ENCODE data around the gene SYT1. TPM values are rescaled to one million over a fixed set of nuclear protein-coding genes. Genes with fewer than 3 reads are reported as not detected.

SYT1 gene
- polyA plus RNA-seq, 2 donors = 0.04 to 0.09 TPM

DNA sequence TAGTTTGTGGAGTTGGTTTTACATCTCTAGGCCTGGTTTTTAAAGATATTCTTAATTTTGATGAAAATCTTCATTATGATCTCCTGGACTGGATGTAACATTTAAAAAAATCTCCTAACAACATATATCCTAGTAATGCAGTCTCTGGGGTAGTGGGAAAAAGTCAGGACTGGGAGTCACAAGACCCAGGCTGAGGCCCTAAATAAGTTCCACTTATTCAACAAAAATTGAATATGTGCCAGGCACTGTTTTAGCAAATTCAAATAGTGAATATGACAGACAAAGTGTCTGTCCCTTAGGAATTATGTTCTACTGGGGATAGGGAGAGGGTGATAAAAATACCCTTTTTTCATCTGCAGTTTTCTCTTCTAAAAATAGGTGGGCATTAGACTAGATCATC is 577.8 kb downstream of the SYT1 start:
- no peak overlapping the region for H3K27ac ChIP-seq (ENCODE audit: low read depth in 2 of 2, low read length in 1 of 2)
- H3K4me1 ChIP-seq (ENCODE audit: control insufficient read depth in 2 of 2, insufficient read depth in 2 of 2, low read length in 1 of 2) = no peaks in the 10 kb centered on the region
- H3K36me3 ChIP-seq (ENCODE audit: control insufficient read depth in 2 of 2, insufficient read depth in 2 of 2, low read length in 1 of 2) = no peaks in the 10 kb centered on the region
- no peaks in the 10 kb centered on the region for H3K27me3 ChIP-seq (ENCODE audit: control insufficient read depth in 1 of 2, insufficient read depth in 2 of 2, low read length in 2 of 2)
- H3K4me3 ChIP-seq (ENCODE audit: low read depth in 1 of 2, low read length in 2 of 2) = no peak overlapping the region
- H3K9me3 ChIP-seq (ENCODE audit: control insufficient read depth in 2 of 2, insufficient read depth in 1 of 2, low read depth in 1 of 2, low read length in 1 of 2) = no peaks in the 10 kb centered on the region

DNA sequence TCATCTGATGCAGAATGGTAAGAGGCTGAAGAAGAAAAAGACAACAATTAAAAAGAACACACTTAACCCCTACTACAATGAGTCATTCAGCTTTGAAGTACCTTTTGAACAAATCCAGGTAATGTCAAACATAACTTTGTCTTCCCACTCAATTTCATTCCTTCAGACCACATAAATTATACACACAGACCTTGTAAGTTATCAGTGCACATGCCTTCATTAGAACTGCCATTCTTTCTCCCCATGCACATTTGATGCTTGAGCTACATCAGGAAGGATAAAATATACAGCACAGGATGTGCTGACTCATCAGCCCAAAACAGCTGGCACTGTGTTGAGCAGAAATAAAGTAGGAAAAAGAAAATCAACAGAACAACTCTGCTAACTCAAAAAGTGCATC is 579.5 kb downstream of the SYT1 start:
- H3K4me3 ChIP-seq (ENCODE audit: low read depth in 1 of 2, low read length in 2 of 2) = no peak overlapping the region
- H3K27ac ChIP-seq (ENCODE audit: low read depth in 2 of 2, low read length in 1 of 2) = no peak overlapping the region
- no peaks in the 10 kb centered on the region for H3K9me3 ChIP-seq (ENCODE audit: control insufficient read depth in 2 of 2, insufficient read depth in 1 of 2, low read depth in 1 of 2, low read length in 1 of 2)
- H3K36me3 ChIP-seq (ENCODE audit: control insufficient read depth in 2 of 2, insufficient read depth in 2 of 2, low read length in 1 of 2) = no peaks in the 10 kb centered on the region
- no peaks in the 10 kb centered on the region for H3K27me3 ChIP-seq (ENCODE audit: control insufficient read depth in 1 of 2, insufficient read depth in 2 of 2, low read length in 2 of 2)
- no peaks in the 10 kb centered on the region for H3K4me1 ChIP-seq (ENCODE audit: control insufficient read depth in 2 of 2, insufficient read depth in 2 of 2, low read length in 1 of 2)

DNA sequence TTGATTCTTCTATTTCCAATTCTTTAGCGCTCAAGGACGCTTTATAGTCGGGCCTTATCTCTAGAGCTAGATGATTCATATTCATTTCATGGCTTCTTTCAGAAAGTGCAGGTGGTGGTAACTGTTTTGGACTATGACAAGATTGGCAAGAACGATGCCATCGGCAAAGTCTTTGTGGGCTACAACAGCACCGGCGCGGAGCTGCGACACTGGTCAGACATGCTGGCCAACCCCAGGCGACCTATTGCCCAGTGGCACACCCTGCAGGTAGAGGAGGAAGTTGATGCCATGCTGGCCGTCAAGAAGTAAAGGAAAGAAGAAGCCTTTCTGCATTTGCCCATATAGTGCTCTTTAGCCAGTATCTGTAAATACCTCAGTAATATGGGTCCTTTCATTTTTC is 584.2 kb downstream of the SYT1 start:
- Histone ChIP-seq H3K9me3 (ENCODE audit: control insufficient read depth in 2 of 2, insufficient read depth in 1 of 2, low read depth in 1 of 2, low read length in 1 of 2) (no peaks in the 10 kb centered on the region), H3K36me3 (ENCODE audit: control insufficient read depth in 2 of 2, insufficient read depth in 2 of 2, low read length in 1 of 2) (no peaks in the 10 kb centered on the region), H3K4me3 (ENCODE audit: low read depth in 1 of 2, low read length in 2 of 2) (no peak overlapping the region), H3K27me3 (ENCODE audit: control insufficient read depth in 1 of 2, insufficient read depth in 2 of 2, low read length in 2 of 2) (no peaks in the 10 kb centered on the region), H3K4me1 (ENCODE audit: control insufficient read depth in 2 of 2, insufficient read depth in 2 of 2, low read length in 1 of 2) (peaks cover 0 to 2% of the 10 kb centered on the region in 2 donors), H3K27ac (ENCODE audit: low read depth in 2 of 2, low read length in 1 of 2) (no peak overlapping the region)
- 93 to 97% methylated on average over 11 of the region's 11 CpGs for WGBS, 2 donors

DNA sequence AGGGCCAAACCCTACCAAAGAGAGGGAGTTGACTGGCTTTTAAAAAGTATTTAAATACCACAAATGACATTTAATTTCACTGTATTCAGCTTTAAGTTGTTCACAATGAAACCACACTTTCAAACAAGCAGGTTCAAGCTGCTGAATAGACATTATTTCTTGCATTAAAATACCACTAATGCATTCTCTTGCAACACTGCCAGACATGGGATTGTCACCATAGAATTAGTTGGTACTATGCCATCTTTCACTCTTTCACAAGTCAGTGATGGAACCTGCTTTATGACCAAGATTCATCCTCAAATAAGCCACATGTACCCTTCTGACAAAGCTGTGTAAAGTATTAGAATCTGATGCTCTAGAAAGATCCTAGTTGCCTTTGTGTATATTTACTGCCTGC is 586.8 kb downstream of the SYT1 start:
- H3K9me3 ChIP-seq (ENCODE audit: control insufficient read depth in 2 of 2, insufficient read depth in 1 of 2, low read depth in 1 of 2, low read length in 1 of 2) = no peaks in the 10 kb centered on the region
- H3K27ac ChIP-seq (ENCODE audit: low read depth in 2 of 2, low read length in 1 of 2) = peak overlapping the region in 1 of 2 donors; percentile 38

DNA sequence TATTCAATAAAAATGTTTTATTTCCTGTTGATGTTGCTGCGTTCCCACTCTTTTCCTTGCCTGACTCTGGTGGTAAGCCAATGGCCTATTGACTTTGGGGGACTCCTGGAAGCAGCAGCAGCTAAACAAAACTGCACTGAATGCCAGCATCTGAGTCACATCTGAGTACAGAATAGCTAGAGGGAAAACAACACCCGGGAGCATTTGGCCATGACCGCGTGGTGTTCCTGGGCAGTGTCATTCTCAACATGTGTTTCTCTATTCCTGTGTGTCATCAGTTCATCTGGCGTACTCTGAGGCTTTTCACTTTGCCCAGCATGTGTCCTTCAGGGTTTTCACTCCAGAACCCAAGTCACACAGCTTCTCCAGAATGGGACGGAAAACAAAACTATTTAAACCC is 587.4 kb downstream of the SYT1 start:
- WGBS, 2 donors = 34 to 43% methylated on average over 6 of the region's 6 CpGs
- H3K27ac ChIP-seq (ENCODE audit: low read depth in 2 of 2, low read length in 1 of 2) = peak overlapping the region; percentile 8 to 49

More for the DNA sequence above, 586.8 kb downstream of the SYT1 start:
- H3K36me3 ChIP-seq (ENCODE audit: control insufficient read depth in 2 of 2, insufficient read depth in 2 of 2, low read length in 1 of 2) = no peaks in the 10 kb centered on the region
- H3K4me1 ChIP-seq (ENCODE audit: control insufficient read depth in 2 of 2, insufficient read depth in 2 of 2, low read length in 1 of 2) = peaks cover 0 to 2% of the 10 kb centered on the region in 2 donors
- no peaks in the 10 kb centered on the region for H3K27me3 ChIP-seq (ENCODE audit: control insufficient read depth in 1 of 2, insufficient read depth in 2 of 2, low read length in 2 of 2)
- H3K4me3 ChIP-seq (ENCODE audit: low read depth in 1 of 2, low read length in 2 of 2) = no peak overlapping the region

DNA sequence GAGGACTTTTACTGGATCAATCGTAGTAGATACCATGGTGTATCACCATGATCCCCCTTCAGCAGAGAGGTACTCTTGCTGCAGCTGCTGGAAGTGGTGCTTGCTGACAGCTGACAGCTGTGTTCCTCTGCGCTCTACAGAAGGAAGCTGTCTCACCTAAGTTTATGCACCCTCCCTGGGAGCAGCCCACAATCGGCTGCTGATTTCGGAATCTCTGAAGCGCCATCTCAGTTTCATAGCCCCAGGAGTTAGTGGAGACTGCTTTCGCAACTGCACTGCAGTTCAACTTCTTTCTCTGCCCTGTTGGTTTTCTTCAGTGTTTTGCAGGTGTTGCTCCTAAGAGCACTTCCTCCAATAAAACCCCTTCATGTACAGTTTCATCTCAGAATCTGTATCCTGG is 588.3 kb downstream of the SYT1 start:
- H3K27me3 ChIP-seq (ENCODE audit: control insufficient read depth in 1 of 2, insufficient read depth in 2 of 2, low read length in 2 of 2) = no peaks in the 10 kb centered on the region
- WGBS, 2 donors = 83% methylated on average over 6 of the region's 6 CpGs
- H3K27ac ChIP-seq (ENCODE audit: low read depth in 2 of 2, low read length in 1 of 2) = no peak overlapping the region
- no peaks in the 10 kb centered on the region for H3K9me3 ChIP-seq (ENCODE audit: control insufficient read depth in 2 of 2, insufficient read depth in 1 of 2, low read depth in 1 of 2, low read length in 1 of 2)
- no peak overlapping the region for H3K4me3 ChIP-seq (ENCODE audit: low read depth in 1 of 2, low read length in 2 of 2)
- H3K4me1 ChIP-seq (ENCODE audit: control insufficient read depth in 2 of 2, insufficient read depth in 2 of 2, low read length in 1 of 2) = peaks cover 0 to 2% of the 10 kb centered on the region in 2 donors
- no peaks in the 10 kb centered on the region for H3K36me3 ChIP-seq (ENCODE audit: control insufficient read depth in 2 of 2, insufficient read depth in 2 of 2, low read length in 1 of 2)

More for the DNA sequence above, 587.4 kb downstream of the SYT1 start:
- Histone ChIP-seq H3K9me3 (ENCODE audit: control insufficient read depth in 2 of 2, insufficient read depth in 1 of 2, low read depth in 1 of 2, low read length in 1 of 2) (no peaks in the 10 kb centered on the region), H3K4me3 (ENCODE audit: low read depth in 1 of 2, low read length in 2 of 2) (no peak overlapping the region), H3K36me3 (ENCODE audit: control insufficient read depth in 2 of 2, insufficient read depth in 2 of 2, low read length in 1 of 2) (no peaks in the 10 kb centered on the region), H3K4me1 (ENCODE audit: control insufficient read depth in 2 of 2, insufficient read depth in 2 of 2, low read length in 1 of 2) (peaks cover 0 to 2% of the 10 kb centered on the region in 2 donors), H3K27me3 (ENCODE audit: control insufficient read depth in 1 of 2, insufficient read depth in 2 of 2, low read length in 2 of 2) (no peaks in the 10 kb centered on the region)

DNA sequence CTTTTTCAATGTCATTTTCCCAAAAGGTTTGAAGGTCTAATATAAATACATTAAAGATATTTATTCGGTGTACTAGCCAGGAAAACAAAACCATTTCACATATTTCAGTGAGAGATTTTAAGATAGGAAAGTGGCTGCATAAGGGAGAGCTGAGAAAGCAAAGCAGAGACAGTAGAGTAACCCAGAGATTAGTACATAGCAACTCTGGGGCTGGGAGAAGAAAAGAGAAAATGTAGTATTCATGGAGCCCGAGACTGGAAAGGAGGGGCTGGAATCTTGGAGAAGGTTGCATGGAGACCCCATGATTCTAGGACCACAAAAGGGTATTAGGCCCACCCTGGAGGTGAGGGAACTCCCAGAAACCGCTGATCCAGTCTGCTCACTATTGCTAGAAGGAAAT is 589.2 kb downstream of the SYT1 start:
- 71 to 72% methylated on average over 3 of the region's 3 CpGs for WGBS, 2 donors
- H3K36me3 ChIP-seq (ENCODE audit: control insufficient read depth in 2 of 2, insufficient read depth in 2 of 2, low read length in 1 of 2) = no peaks in the 10 kb centered on the region
- no peaks in the 10 kb centered on the region for H3K9me3 ChIP-seq (ENCODE audit: control insufficient read depth in 2 of 2, insufficient read depth in 1 of 2, low read depth in 1 of 2, low read length in 1 of 2)
- no peak overlapping the region for H3K4me3 ChIP-seq (ENCODE audit: low read depth in 1 of 2, low read length in 2 of 2)
- no peaks in the 10 kb centered on the region for H3K27me3 ChIP-seq (ENCODE audit: control insufficient read depth in 1 of 2, insufficient read depth in 2 of 2, low read length in 2 of 2)
- H3K27ac ChIP-seq (ENCODE audit: low read depth in 2 of 2, low read length in 1 of 2) = no peak overlapping the region
- H3K4me1 ChIP-seq (ENCODE audit: control insufficient read depth in 2 of 2, insufficient read depth in 2 of 2, low read length in 1 of 2) = peaks cover 0 to 2% of the 10 kb centered on the region in 2 donors

DNA sequence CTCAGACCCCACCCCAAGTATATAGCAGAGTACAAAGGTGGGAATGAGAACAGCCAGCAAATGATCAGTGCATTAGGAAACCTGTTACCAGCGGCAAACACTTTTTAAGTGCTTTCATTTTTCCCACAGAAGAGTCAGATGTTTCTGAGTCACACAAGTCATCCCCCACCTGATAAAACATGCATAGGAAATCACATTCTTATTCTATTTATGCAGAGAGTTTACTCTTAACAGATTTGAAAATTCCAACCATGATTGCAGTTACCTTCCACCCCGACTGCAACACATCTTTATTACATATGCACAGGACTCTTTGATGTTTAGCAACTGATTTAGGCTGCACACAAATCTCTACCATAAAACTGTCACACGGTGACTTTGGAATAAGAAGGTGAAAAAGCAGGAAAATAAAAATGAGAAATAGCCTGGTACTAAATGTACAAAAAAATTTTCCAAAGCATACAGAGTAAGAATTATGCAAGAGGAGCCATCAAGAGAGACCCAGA is 589.8 kb downstream of the SYT1 start:
- peaks cover 0 to 2% of the 10 kb centered on the region in 2 donors for H3K4me1 ChIP-seq (ENCODE audit: control insufficient read depth in 2 of 2, insufficient read depth in 2 of 2, low read length in 1 of 2)
- no peaks in the 10 kb centered on the region for H3K9me3 ChIP-seq (ENCODE audit: control insufficient read depth in 2 of 2, insufficient read depth in 1 of 2, low read depth in 1 of 2, low read length in 1 of 2)
- no peaks in the 10 kb centered on the region for H3K36me3 ChIP-seq (ENCODE audit: control insufficient read depth in 2 of 2, insufficient read depth in 2 of 2, low read length in 1 of 2)
- H3K27ac ChIP-seq (ENCODE audit: low read depth in 2 of 2, low read length in 1 of 2) = no peak overlapping the region
- H3K4me3 ChIP-seq (ENCODE audit: low read depth in 1 of 2, low read length in 2 of 2) = no peak overlapping the region
- 56 to 69% methylated on average over 3 of the region's 3 CpGs for WGBS, 2 donors
- no peaks in the 10 kb centered on the region for H3K27me3 ChIP-seq (ENCODE audit: control insufficient read depth in 1 of 2, insufficient read depth in 2 of 2, low read length in 2 of 2)

DNA sequence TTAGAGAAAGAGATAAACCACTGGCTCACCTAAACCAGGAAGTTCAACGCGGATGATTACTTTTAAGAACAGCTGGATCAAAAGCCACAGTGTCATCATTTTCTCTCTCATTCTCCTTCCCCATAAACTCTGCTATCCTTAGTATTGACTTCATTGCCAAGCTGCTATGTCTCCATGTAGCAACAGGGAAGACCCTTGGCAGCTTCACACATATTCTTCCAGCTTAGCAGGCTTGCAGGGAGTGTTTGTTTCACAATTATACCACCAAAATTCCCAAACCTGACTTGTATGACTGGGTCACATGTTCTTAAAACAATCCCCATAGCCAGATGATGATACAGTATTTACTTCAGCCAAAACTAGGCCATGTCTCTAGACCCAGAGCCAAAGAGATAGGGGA is 590.7 kb downstream of the SYT1 start:
- H3K27me3 ChIP-seq (ENCODE audit: control insufficient read depth in 1 of 2, insufficient read depth in 2 of 2, low read length in 2 of 2) = no peaks in the 10 kb centered on the region
- H3K4me1 ChIP-seq (ENCODE audit: control insufficient read depth in 2 of 2, insufficient read depth in 2 of 2, low read length in 1 of 2) = peaks cover 0 to 2% of the 10 kb centered on the region in 2 donors
- no peaks in the 10 kb centered on the region for H3K9me3 ChIP-seq (ENCODE audit: control insufficient read depth in 2 of 2, insufficient read depth in 1 of 2, low read depth in 1 of 2, low read length in 1 of 2)
- no peak overlapping the region for H3K4me3 ChIP-seq (ENCODE audit: low read depth in 1 of 2, low read length in 2 of 2)
- no peaks in the 10 kb centered on the region for H3K36me3 ChIP-seq (ENCODE audit: control insufficient read depth in 2 of 2, insufficient read depth in 2 of 2, low read length in 1 of 2)
- 58 to 69% methylated on average over 2 of the region's 2 CpGs for WGBS, 2 donors
- H3K27ac ChIP-seq (ENCODE audit: low read depth in 2 of 2, low read length in 1 of 2) = no peak overlapping the region

DNA sequence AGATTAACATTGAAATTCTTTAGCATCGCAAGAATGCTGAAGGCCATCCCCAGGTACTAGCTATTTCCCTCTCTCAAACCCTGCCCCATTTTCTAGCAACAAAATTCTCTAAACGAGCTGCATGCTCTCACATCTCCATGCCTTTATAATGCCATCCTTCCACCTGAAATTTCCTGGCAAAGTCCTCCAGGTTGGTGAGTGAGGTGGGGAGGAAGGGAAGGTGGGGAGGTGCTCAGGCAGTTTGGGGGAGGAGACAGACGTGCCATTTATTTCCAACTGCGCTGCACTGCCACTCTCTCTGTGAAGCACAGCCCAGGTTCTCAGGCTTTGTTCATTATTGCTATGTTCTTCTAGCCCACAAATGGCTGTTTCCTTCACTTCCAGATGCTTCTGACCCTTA is 617.7 kb downstream of the SYT1 start:
- 36 to 53% methylated on average over 4 of the region's 4 CpGs for WGBS, 2 donors
- no peaks in the 10 kb centered on the region for H3K36me3 ChIP-seq (ENCODE audit: control insufficient read depth in 2 of 2, insufficient read depth in 2 of 2, low read length in 1 of 2)

More for the DNA sequence above, 617.7 kb downstream of the SYT1 start:
- H3K27me3 ChIP-seq (ENCODE audit: control insufficient read depth in 1 of 2, insufficient read depth in 2 of 2, low read length in 2 of 2) = no peaks in the 10 kb centered on the region
- no peaks in the 10 kb centered on the region for H3K9me3 ChIP-seq (ENCODE audit: control insufficient read depth in 2 of 2, insufficient read depth in 1 of 2, low read depth in 1 of 2, low read length in 1 of 2)
- no peaks in the 10 kb centered on the region for H3K4me1 ChIP-seq (ENCODE audit: control insufficient read depth in 2 of 2, insufficient read depth in 2 of 2, low read length in 1 of 2)
- no peak overlapping the region for H3K27ac ChIP-seq (ENCODE audit: low read depth in 2 of 2, low read length in 1 of 2)
- H3K4me3 ChIP-seq (ENCODE audit: low read depth in 1 of 2, low read length in 2 of 2) = no peak overlapping the region

Measured in esophagus (tissue), 2 donors.